Activated CD8-positive, alpha-beta T cell treated with anti-CD3 and anti-CD28 coated beads for 36 hours (primary cell): Measurements from ENCODE around the gene SLFN14. TPM values are rescaled to one million over a fixed set of nuclear protein-coding genes. Genes with fewer than 3 reads are reported as not detected.
"Not testable (repeated sequence)": the region's sequence is repeated elsewhere in the genome, so short reads cannot be mapped to it uniquely, and the experiment has no call there.

Source experiments
- ATAC-seq: fragments of 200-7000 bp; cut with Tn5 transposase; one replicate; pipeline ENCODE4 v1.10.0; 2021; ENCODE audit warnings: mild to moderate bottlenecking, moderate library complexity
- CTCF ChIA-PET: fragments of 350-600 bp; sonication (Branson Sonifier 250); formaldehyde crosslinking; loops from one replicate; lab custom pipeline; 2021; ENCODE audit warnings: antibody characterized with exemption; lab: Charles Lee
- POLR2A ChIA-PET: fragments of 350-600 bp; sonication (Branson Sonifier 250); formaldehyde crosslinking; loops from one replicate; lab custom pipeline; 2021; ENCODE audit warnings: antibody characterized with exemption; lab: Charles Lee
- DNase-seq: peaks from one replicate; pipeline ENCODE4 v3.0.0-alpha.2; 2020
- H3K27ac Mint-ChIP-seq: one replicate; pipeline ENCODE4 v1.8.0; 2021; ENCODE audit warnings: mild to moderate bottlenecking, mixed read lengths
- H3K27me3 Mint-ChIP-seq: one replicate; pipeline ENCODE4 v1.8.0; 2021; ENCODE audit warnings: mixed read lengths
- H3K36me3 Mint-ChIP-seq: one replicate; pipeline ENCODE4 v1.8.0; 2021; ENCODE audit warnings: low read depth, mixed read lengths
- H3K4me1 Mint-ChIP-seq: one replicate; pipeline ENCODE4 v1.8.0; 2021; ENCODE audit warnings: low read depth, mixed read lengths
- H3K4me3 Mint-ChIP-seq: one replicate; pipeline ENCODE4 v1.8.0; 2021; ENCODE audit warnings: mild to moderate bottlenecking, moderate library complexity, mixed read lengths
- H3K9me3 Mint-ChIP-seq: one replicate; pipeline ENCODE4 v1.8.0; 2021; ENCODE audit warnings: mixed read lengths
- intact Hi-C: fragments of 100-400 bp; cut with micrococcal nuclease; formaldehyde crosslinking; loops from one replicate; pipeline ENCODE4 v1.10.0; 2022
- total RNA-seq, 2 experiments: library from RNA; stranded (reverse); gene quantifications; one replicate each; pipeline ENCODE4 v1.2.3, GENCODE V29; 2021
- TF ChIP-seq, protein P1 (sequence below): fragments of 200-600 bp; IDR thresholded peaks from one replicate; pipeline ENCODE4 v1.8.0; 2022; ENCODE audit warnings: antibody characterized with exemption, mild to moderate bottlenecking

SLFN14 gene
- total RNA-seq, 2 experiments from 2014 or later = 0.11 TPM; not detected in 1

DNA sequence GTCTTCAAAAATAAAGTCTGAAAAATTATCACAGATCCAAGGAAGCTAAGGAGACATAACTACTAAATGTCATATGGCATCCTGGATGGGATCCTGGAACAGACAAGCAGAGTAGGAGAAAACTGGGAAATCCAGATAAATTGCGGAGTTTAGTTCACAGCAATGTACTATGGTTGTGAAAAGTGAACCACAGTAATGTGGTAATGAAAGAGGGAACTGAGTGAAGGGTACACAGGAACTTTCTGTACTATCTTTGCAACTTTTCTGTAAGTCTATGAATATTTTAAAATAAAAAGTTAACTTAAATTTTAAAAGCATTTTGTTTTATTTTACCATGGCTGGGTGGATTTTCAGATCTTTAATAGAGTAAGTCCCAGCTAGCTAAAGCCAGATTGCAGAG lies 39.5 kb downstream of the SLFN14 start:
- peaks cover 86% of the 10 kb centered on the region for H3K36me3 Mint-ChIP-seq
- CTCF ChIA-PET = interaction anchor here (1.0 to 2.3 kb wide), 3 partner anchors 9 to 18 kb away, joined by 3 to 8 read pairs (median 5); no protein-coding TSS in a partner anchor
- no peak for DNase-seq
- H3K27me3 Mint-ChIP-seq = no peaks in the 10 kb centered on the region
- TF ChIP-seq, protein P1, sequence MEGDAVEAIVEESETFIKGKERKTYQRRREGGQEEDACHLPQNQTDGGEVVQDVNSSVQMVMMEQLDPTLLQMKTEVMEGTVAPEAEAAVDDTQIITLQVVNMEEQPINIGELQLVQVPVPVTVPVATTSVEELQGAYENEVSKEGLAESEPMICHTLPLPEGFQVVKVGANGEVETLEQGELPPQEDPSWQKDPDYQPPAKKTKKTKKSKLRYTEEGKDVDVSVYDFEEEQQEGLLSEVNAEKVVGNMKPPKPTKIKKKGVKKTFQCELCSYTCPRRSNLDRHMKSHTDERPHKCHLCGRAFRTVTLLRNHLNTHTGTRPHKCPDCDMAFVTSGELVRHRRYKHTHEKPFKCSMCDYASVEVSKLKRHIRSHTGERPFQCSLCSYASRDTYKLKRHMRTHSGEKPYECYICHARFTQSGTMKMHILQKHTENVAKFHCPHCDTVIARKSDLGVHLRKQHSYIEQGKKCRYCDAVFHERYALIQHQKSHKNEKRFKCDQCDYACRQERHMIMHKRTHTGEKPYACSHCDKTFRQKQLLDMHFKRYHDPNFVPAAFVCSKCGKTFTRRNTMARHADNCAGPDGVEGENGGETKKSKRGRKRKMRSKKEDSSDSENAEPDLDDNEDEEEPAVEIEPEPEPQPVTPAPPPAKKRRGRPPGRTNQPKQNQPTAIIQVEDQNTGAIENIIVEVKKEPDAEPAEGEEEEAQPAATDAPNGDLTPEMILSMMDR = no peak
- no peak for ATAC-seq
- peaks cover 95% of the 10 kb centered on the region for H3K4me1 Mint-ChIP-seq
- POLR2A ChIA-PET = interaction anchor here (1.1 to 2.0 kb wide), 4 partner anchors 15 to 274 kb away, joined by 3 to 5 read pairs (median 4); no protein-coding TSS in a partner anchor
- H3K27ac Mint-ChIP-seq = peak overlapping the region; percentile 90
- intact Hi-C loops = no loop called here
- H3K4me3 Mint-ChIP-seq = no peak overlapping the region
- H3K9me3 Mint-ChIP-seq = peaks cover 9% of the 10 kb centered on the region

DNA sequence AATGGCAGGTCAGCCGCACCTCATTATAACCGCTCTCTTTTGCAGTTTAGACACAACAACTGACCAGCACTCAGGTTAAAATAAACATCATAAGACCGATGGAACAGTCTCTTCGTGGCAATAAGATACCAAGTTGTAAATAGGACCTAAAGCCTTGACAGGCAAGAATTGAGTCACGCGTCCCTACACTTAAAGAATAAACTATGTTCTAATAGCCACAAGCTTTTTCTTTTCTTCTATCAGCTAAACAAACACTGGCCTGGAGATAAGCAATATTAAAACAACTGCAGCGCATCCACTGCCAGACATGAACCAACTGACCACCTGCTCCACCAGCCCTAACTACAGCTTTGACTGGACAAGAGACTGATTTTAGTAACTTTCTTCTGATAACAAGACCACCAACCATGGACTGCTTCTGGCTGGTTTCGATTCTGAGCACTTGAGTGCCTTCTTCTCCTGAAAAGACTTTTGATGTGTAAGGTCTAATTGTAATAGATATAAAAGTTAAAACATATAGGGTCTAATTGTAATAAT lies 40.6 kb downstream of the SLFN14 start:
- Mint-ChIP-seq H3K9me3 (peaks cover 2% of the 10 kb centered on the region), H3K36me3 (peaks cover 83% of the 10 kb centered on the region), H3K27me3 (no peaks in the 10 kb centered on the region), H3K4me1 (peaks cover 89% of the 10 kb centered on the region), H3K27ac (peak overlapping the region; percentile 53), H3K4me3 (peak overlapping the region; percentile 23)
- ChIA-PET CTCF (interaction anchor here (2.3 kb wide), 1 partner anchor 13 kb away, joined by 8 read pairs; no protein-coding TSS in a partner anchor), POLR2A (interaction anchor here (0.6 to 2.0 kb wide), 4 partner anchors 10 to 72 kb away, joined by 3 to 4 read pairs (median 3); partner anchors contain the start of gene SLFN13)
- intact Hi-C loops = no loop called here
- DNase-seq (no peak), ATAC-seq (no peak)
- TF ChIP-seq, protein P1 = no peak

DNA sequence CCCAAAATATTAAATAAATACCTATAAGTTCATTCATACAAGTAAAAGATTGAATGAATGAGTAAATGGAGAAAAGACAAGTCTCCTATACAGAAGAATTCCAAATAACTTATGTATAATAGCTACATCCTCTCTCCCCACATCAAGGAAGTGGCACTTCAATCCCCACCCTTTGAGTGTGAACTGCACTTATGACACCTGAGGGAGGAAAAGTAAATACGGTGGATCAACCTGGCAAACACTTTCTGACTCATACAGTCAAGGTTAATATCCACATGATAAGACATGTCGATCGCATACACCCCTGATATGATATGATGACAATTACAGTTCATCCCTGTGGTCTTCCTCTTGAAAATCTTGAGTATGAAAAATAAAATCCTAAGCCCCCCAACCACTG lies 41.2 kb downstream of the SLFN14 start:
- peaks cover 82% of the 10 kb centered on the region for H3K36me3 Mint-ChIP-seq
- TF ChIP-seq, protein P1 = no peak
- CTCF ChIA-PET = interaction anchor here (1.3 kb wide), 1 partner anchor 10 kb away, joined by 3 read pairs; no protein-coding TSS in a partner anchor
- H3K4me3 Mint-ChIP-seq = peak overlapping the region; percentile 23
- POLR2A ChIA-PET = interaction anchor here (0.6 to 2.0 kb wide), 5 partner anchors 10 to 71 kb away, joined by 3 to 4 read pairs (median 3); partner anchors contain the start of gene SLFN13
- intact Hi-C loops = no loop called here
- H3K4me1 Mint-ChIP-seq = peaks cover 89% of the 10 kb centered on the region
- peak overlapping the region; percentile 53 for H3K27ac Mint-ChIP-seq
- no peaks in the 10 kb centered on the region for H3K9me3 Mint-ChIP-seq
- H3K27me3 Mint-ChIP-seq = no peaks in the 10 kb centered on the region
- DNase-seq (no peak), ATAC-seq (no peak)

DNA sequence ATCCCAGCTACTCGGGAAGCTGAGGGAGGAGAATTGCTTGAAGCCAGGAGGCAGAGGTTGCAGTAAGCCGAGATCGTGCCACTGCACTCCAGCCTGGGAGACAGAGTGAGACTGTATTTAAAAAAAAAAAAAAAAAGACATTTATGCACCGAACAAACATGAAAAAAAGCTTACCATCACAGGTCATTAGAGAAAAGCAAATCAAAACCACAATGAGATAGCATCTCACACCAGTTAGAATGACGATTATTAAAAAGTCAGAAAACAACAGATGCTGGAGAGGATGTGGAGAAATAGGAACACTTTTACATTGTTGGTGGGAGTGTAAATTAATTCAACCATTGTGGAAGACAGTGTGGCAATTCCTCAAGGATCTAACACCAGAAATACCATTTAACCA lies 42.2 kb downstream of the SLFN14 start:
- DNase-seq, H3K27me3 Mint-ChIP-seq, H3K9me3 Mint-ChIP-seq, intact Hi-C loops, ATAC-seq, H3K4me3 Mint-ChIP-seq: not testable (repeated sequence)
- Mint-ChIP-seq H3K36me3 (peaks cover 84% of the 10 kb centered on the region), H3K27ac (peak overlapping the region; percentile 56), H3K4me1 (peaks cover 89% of the 10 kb centered on the region)
- CTCF ChIA-PET = interaction anchor here (1.3 to 1.4 kb wide), 2 partner anchors 9 to 20 kb away, joined by 3 read pairs; no protein-coding TSS in a partner anchor
- POLR2A ChIA-PET = interaction anchor here (1.3 to 1.6 kb wide), 2 partner anchors 18 to 19 kb away, joined by 3 to 4 read pairs; no protein-coding TSS in a partner anchor

DNA sequence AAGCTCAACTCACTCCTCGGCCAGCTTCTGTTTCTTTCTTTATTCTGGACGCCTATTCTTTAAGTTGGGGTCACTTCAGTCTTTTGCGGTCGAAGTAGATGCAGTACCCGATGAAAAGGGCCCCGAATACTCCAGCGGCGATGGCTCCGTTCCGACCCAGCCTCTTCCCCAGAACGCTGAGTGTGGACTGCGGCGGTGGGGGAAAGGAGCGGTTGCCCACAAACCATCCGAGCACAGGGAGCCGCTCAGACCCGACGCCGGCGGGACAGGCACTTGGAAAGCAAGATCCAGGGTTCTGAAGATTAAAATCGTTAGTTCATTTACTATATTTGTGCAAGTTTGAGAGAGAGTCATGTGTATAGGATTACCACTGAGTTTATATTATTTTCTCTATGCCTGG lies 45.6 kb downstream of the SLFN14 start:
- CTCF ChIA-PET = interaction anchor here (1.1 kb wide), 1 partner anchor 202 kb away, joined by 3 read pairs; no protein-coding TSS in a partner anchor
- no peak overlapping the region for H3K27ac Mint-ChIP-seq

More for the DNA sequence above, 45.6 kb downstream of the SLFN14 start:
- DNase-seq (no peak), ATAC-seq (no peak)
- POLR2A ChIA-PET = interaction anchor here (1.2 to 1.5 kb wide), 2 partner anchors 8 to 35 kb away, joined by 3 read pairs; no protein-coding TSS in a partner anchor
- Mint-ChIP-seq H3K36me3 (peaks cover 74% of the 10 kb centered on the region), H3K4me1 (peaks cover 80% of the 10 kb centered on the region), H3K27me3 (no peaks in the 10 kb centered on the region), H3K4me3 (no peak overlapping the region), H3K9me3 (no peaks in the 10 kb centered on the region)
- intact Hi-C loops = no loop called here
- TF ChIP-seq, protein P1 = no peak
